Neural progenitor cell (in vitro differentiated cells): ENCODE results near the gene NINJ2. TPM values are rescaled to one million over a fixed set of nuclear protein-coding genes. Genes with fewer than 3 reads are reported as not detected.

Source experiments
- DNase-seq: peaks from one replicate; pipeline ENCODE4 v3.0.0-alpha.2; 2016; ENCODE audit warnings: low spot score
- H2AFZ ChIP-seq: fragments of 200-600 bp; sonication (generic); replicated peaks from 2 replicates; pipeline ENCODE4 v1.6.1; 2016; ENCODE audit warnings: antibody characterized with exemption
- H3F3A ChIP-seq: fragments of 200-600 bp; sonication (generic); 2 replicates; pipeline ENCODE4 v1.6.1; 2016; ENCODE audit warnings: antibody characterized with exemption, low read depth
- H3K27ac ChIP-seq: fragments of 200-600 bp; sonication (generic); 2 replicates; pipeline ENCODE4 v1.5.1; 2016; ENCODE audit warnings: mild to moderate bottlenecking
- H3K27me3 ChIP-seq: fragments of 200-600 bp; sonication (generic); 2 replicates; pipeline ENCODE4 v1.6.1; 2016; ENCODE audit warnings: mild to moderate bottlenecking, moderate library complexity
- H3K36me3 ChIP-seq: fragments of 200-600 bp; sonication (generic); 2 replicates; pipeline ENCODE4 v1.5.1; 2016
- H3K4me1 ChIP-seq: fragments of 200-600 bp; sonication (generic); 2 replicates; pipeline ENCODE4 v1.6.1; 2016; ENCODE audit warnings: mixed run types
- H3K4me2 ChIP-seq: fragments of 200-600 bp; sonication (generic); 2 replicates; pipeline ENCODE4 v1.6.1; 2016
- H3K4me3 ChIP-seq: fragments of 200-600 bp; sonication (generic); 2 replicates; pipeline ENCODE4 v1.5.1; 2016
- H3K79me2 ChIP-seq: fragments of 200-600 bp; sonication (generic); 2 replicates; pipeline ENCODE4 v1.6.1; 2016; ENCODE audit warnings: low read depth
- H3K9ac ChIP-seq: fragments of 200-600 bp; sonication (generic); 2 replicates; pipeline ENCODE4 v1.6.1; 2016
- H3K9me3 ChIP-seq: fragments of 200-600 bp; sonication (generic); 2 replicates; pipeline ENCODE4 v1.5.1; 2016; ENCODE audit warnings: low read depth
- H4K20me1 ChIP-seq: fragments of 200-600 bp; sonication (generic); 2 replicates; pipeline ENCODE4 v1.6.1; 2016; ENCODE audit warnings: low read depth
- H3K27ac Mint-ChIP-seq: 3 replicates; pipeline ENCODE4 v1.8.0; 2021; ENCODE audit warnings: mixed read lengths
- H3K27me3 Mint-ChIP-seq: 2 replicates; pipeline ENCODE4 v1.8.0; 2022; ENCODE audit warnings: low read depth, mild to moderate bottlenecking, inconsistent platforms, moderate library complexity, mixed read lengths; ENCODE audit not compliant: insufficient read depth
- H3K36me3 Mint-ChIP-seq: 3 replicates; pipeline ENCODE4 v1.8.0; 2021; ENCODE audit warnings: mixed read lengths
- H3K4me1 Mint-ChIP-seq: 3 replicates; pipeline ENCODE4 v1.8.0; 2021; ENCODE audit warnings: mixed read lengths
- H3K4me3 Mint-ChIP-seq: 3 replicates; pipeline ENCODE4 v1.8.0; 2021; ENCODE audit warnings: mild to moderate bottlenecking, moderate library complexity, mixed read lengths
- H3K9me3 Mint-ChIP-seq: 3 replicates; pipeline ENCODE4 v1.8.0; 2020; ENCODE audit warnings: mixed read lengths
- CTCF ChIP-seq: fragments of 200-600 bp; sonication (generic); IDR thresholded peaks from 2 replicates; pipeline ENCODE4 v1.5.1; 2017; ENCODE audit warnings: antibody characterized with exemption, mild to moderate bottlenecking
- EZH2 ChIP-seq: fragments of 200-600 bp; sonication (generic); IDR thresholded peaks from 2 replicates; pipeline ENCODE4 v1.6.1; 2017; ENCODE audit warnings: antibody characterized with exemption, mild to moderate bottlenecking, moderate library complexity
- EZH2phosphoT487 ChIP-seq: fragments of 200-600 bp; sonication (generic); IDR thresholded peaks from 2 replicates; pipeline ENCODE4 v1.6.1; 2017; ENCODE audit warnings: antibody characterized with exemption
- total RNA-seq: library from RNA; depleted of rRNA; stranded (reverse); fragments of >200 nt; gene quantifications from 2 replicates; pipeline ENCODE4 v1.2.3, GENCODE V29; 2015; ENCODE audit warnings: low replicate concordance

NINJ2 gene
- total RNA-seq, 1 donor from 2014 or later = not detected

- TF ChIP-seq EZH2 = no peak
- no peak for TF ChIP-seq EZH2phosphoT487
- TF ChIP-seq CTCF = no peak
- no peak for DNase-seq
- Histone ChIP-seq H3K4me2 (no peak overlapping the region), H3K4me1 (peaks cover 16% of the 10 kb centered on the region), H3K9ac (no peak overlapping the region), H3K36me3 (no peaks in the 10 kb centered on the region), H3K4me3 (no peak overlapping the region), H3K9me3 (no peaks in the 10 kb centered on the region), H3K27me3 (no peaks in the 10 kb centered on the region), H3K79me2 (no peaks in the 10 kb centered on the region), H4K20me1 (no peaks in the 10 kb centered on the region), H3F3A (peaks cover 13% of the 10 kb centered on the region), H3K27ac (no peak overlapping the region), H2AFZ (no peak overlapping the region)
- Mint-ChIP-seq H3K4me1 (peaks cover 19% of the 10 kb centered on the region), H3K4me3 (peak overlapping the region; percentile 19), H3K36me3 (no peaks in the 10 kb centered on the region), H3K9me3 (no peaks in the 10 kb centered on the region), H3K27me3 (peaks cover 23% of the 10 kb centered on the region), H3K27ac (no peak overlapping the region)
Observed at GRCh38 chr12:546265-546919, 116.9 kb downstream of the NINJ2 start.

GRCh38 chr12:545835-546234 lies 117.4 kb downstream of the NINJ2 start:
- Mint-ChIP-seq H3K27ac (no peak overlapping the region), H3K4me1 (peaks cover 22% of the 10 kb centered on the region), H3K4me3 (no peak overlapping the region), H3K9me3 (no peaks in the 10 kb centered on the region), H3K27me3 (peaks cover 23% of the 10 kb centered on the region), H3K36me3 (no peaks in the 10 kb centered on the region)
- Histone ChIP-seq H3K79me2 (no peaks in the 10 kb centered on the region), H4K20me1 (no peaks in the 10 kb centered on the region), H3K27ac (no peak overlapping the region), H3K4me3 (no peak overlapping the region), H3K27me3 (no peaks in the 10 kb centered on the region), H2AFZ (no peak overlapping the region), H3F3A (peaks cover 13% of the 10 kb centered on the region), H3K4me1 (peaks cover 21% of the 10 kb centered on the region), H3K36me3 (no peaks in the 10 kb centered on the region), H3K9ac (no peak overlapping the region), H3K4me2 (no peak overlapping the region), H3K9me3 (no peaks in the 10 kb centered on the region)
- no peak for TF ChIP-seq EZH2phosphoT487
- TF ChIP-seq CTCF = no peak
- no peak for TF ChIP-seq EZH2
- DNase-seq = no peak

GRCh38 chr12:544941-545635 lies 118.2 kb downstream of the NINJ2 start:
- Histone ChIP-seq H4K20me1 (no peaks in the 10 kb centered on the region), H3K9me3 (no peaks in the 10 kb centered on the region), H3K4me2 (no peak overlapping the region), H3K4me3 (no peak overlapping the region), H3K4me1 (peaks cover 26% of the 10 kb centered on the region), H3K27ac (no peak overlapping the region), H3K9ac (no peak overlapping the region), H3K27me3 (no peaks in the 10 kb centered on the region), H3F3A (peaks cover 17% of the 10 kb centered on the region), H3K79me2 (no peaks in the 10 kb centered on the region), H2AFZ (no peak overlapping the region), H3K36me3 (no peaks in the 10 kb centered on the region)
- Mint-ChIP-seq H3K9me3 (no peaks in the 10 kb centered on the region), H3K4me1 (peaks cover 26% of the 10 kb centered on the region), H3K36me3 (no peaks in the 10 kb centered on the region), H3K27ac (no peak overlapping the region), H3K27me3 (peaks cover 23% of the 10 kb centered on the region), H3K4me3 (no peak overlapping the region)
- DNase-seq = no peak
- no peak for TF ChIP-seq CTCF
- TF ChIP-seq EZH2 = no peak
- TF ChIP-seq EZH2phosphoT487 = no peak
